Mesendoderm (in vitro differentiated cells): ENCODE results near the gene RBMX.

ENCODE experiments used
- DNase-seq: peaks from one replicate; pipeline ENCODE4 v3.0.0; 2013
- H2AK5ac ChIP-seq: 2 replicates; pipeline ENCODE4 v1.6.1; 2013; ENCODE audit warnings: low read length, inconsistent platforms
- H2BK120ac ChIP-seq: 2 replicates; pipeline ENCODE4 v1.6.1; 2013; ENCODE audit warnings: low read depth, mild to moderate bottlenecking, low read length, moderate library complexity, mixed read lengths
- H2BK15ac ChIP-seq: replicated peaks from 2 replicates; pipeline ENCODE4 v1.6.1; 2013; ENCODE audit warnings: low read depth, mild to moderate bottlenecking, moderate library complexity
- H2BK5ac ChIP-seq: 2 replicates; pipeline ENCODE4 v1.6.1; 2013; ENCODE audit warnings: low read length, inconsistent platforms
- H3K18ac ChIP-seq: 2 replicates; pipeline ENCODE4 v1.6.1; 2013; ENCODE audit warnings: mild to moderate bottlenecking, low read length, mixed read lengths
- H3K23ac ChIP-seq: one replicate; pipeline ENCODE4 v1.6.1; 2013; ENCODE audit warnings: low read length
- H3K27ac ChIP-seq: 2 replicates; pipeline ENCODE4 v1.5.1; 2013; ENCODE audit warnings: low read depth, mild to moderate bottlenecking, inconsistent platforms, low read length, moderate library complexity
- H3K27me3 ChIP-seq: 2 replicates; pipeline ENCODE4 v1.6.1; 2013; ENCODE audit warnings: low read length, control low read depth, mild to moderate bottlenecking, inconsistent platforms; ENCODE audit not compliant: insufficient read depth, poor library complexity
- H3K36me3 ChIP-seq: 2 replicates; pipeline ENCODE4 v1.6.1; 2013; ENCODE audit warnings: low read length, inconsistent platforms; ENCODE audit not compliant: control insufficient read depth, insufficient read depth
- H3K4ac ChIP-seq: one replicate; pipeline ENCODE4 v1.6.1; 2013; ENCODE audit warnings: low read depth, mild to moderate bottlenecking, low read length, moderate library complexity
- H3K4me1 ChIP-seq: 2 replicates; pipeline ENCODE4 v1.6.1; 2013; ENCODE audit warnings: low read depth, low read length, inconsistent platforms; ENCODE audit not compliant: control insufficient read depth
- H3K4me2 ChIP-seq: 2 replicates; pipeline ENCODE4 v1.6.1; 2013; ENCODE audit warnings: low read length
- H3K4me3 ChIP-seq: 2 replicates; pipeline ENCODE4 v1.5.1; 2013; ENCODE audit warnings: mild to moderate bottlenecking, low read length
- H3K56ac ChIP-seq: one replicate; pipeline ENCODE4 v1.6.1; 2013; ENCODE audit warnings: low read length
- H3K79me1 ChIP-seq: 2 replicates; pipeline ENCODE4 v1.6.1; 2013; ENCODE audit warnings: low read length, inconsistent platforms
- H3K79me2 ChIP-seq: 2 replicates; pipeline ENCODE4 v1.6.1; 2013; ENCODE audit warnings: mild to moderate bottlenecking, low read length; ENCODE audit not compliant: control insufficient read depth, insufficient read depth
- H3K9ac ChIP-seq: 2 replicates; pipeline ENCODE4 v1.6.1; 2013; ENCODE audit warnings: low read length, inconsistent platforms
- H4K5ac ChIP-seq: one replicate; pipeline ENCODE4 v1.6.1; 2013; ENCODE audit warnings: low read length
- H4K8ac ChIP-seq: one replicate; pipeline ENCODE4 v1.6.1; 2013; ENCODE audit warnings: low read depth, mild to moderate bottlenecking, control low read depth, low read length, moderate library complexity
- WGBS: extraction: QIAGEN DNeasy Blood & Tissue Kit; methylation state at CpG from one replicate; pipeline ENCODE4 v1.1.7; 2013; ENCODE audit warnings: low lambda C conversion rate, missing lambda C conversion rate; ENCODE audit not compliant: insufficient coverage; ENCODE audit errors: extremely low coverage; 5-methylcytosine and 5-hydroxymethylcytosine counted together

RBMX gene

DNA sequence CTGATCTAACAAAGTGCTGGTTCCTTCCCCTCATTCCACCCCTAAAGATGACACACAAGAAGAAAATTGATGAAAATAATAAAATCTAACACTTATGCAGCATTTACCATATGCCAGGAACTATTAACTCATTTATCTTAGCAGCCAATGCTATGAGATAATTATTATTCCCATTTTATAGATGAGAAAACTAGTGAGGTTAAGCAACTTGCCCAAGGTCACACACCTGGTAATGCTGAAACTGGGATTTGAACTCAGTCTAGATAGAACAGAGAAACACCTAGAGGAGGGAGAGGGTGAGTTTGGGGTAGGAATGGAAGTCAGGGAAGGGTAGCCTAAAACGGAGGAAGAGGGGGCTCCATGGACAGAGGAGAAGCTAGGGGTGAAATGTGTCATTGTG, 18.6 kb downstream of the RBMX start:
- no peak overlapping the region for H2BK120ac ChIP-seq
- no peak overlapping the region for H3K4me2 ChIP-seq
- no peak overlapping the region for H3K27ac ChIP-seq
- H3K56ac ChIP-seq: no peak overlapping the region
- H2AK5ac ChIP-seq: no peak overlapping the region
- no peak overlapping the region for H3K4ac ChIP-seq
- no peaks in the 10 kb centered on the region for H3K27me3 ChIP-seq
- H3K4me3 ChIP-seq: no peak overlapping the region
- H3K23ac ChIP-seq: no peak overlapping the region
- DNase-seq: no peak
- no peak overlapping the region for H3K18ac ChIP-seq
- WGBS: no CpG with 5 or more reads among the region's 1 CpG
- H3K4me1 ChIP-seq: no peaks in the 10 kb centered on the region
- H3K79me2 ChIP-seq: no peaks in the 10 kb centered on the region
- peaks cover 3% of the 10 kb centered on the region for H3K36me3 ChIP-seq
- no peak overlapping the region for H4K8ac ChIP-seq
- no peak overlapping the region for H2BK15ac ChIP-seq
- no peak overlapping the region for H4K5ac ChIP-seq
- no peak overlapping the region for H3K9ac ChIP-seq
- H3K79me1 ChIP-seq: no peaks in the 10 kb centered on the region
- no peak overlapping the region for H2BK5ac ChIP-seq

- Histone ChIP-seq H3K4me3 (no peak overlapping the region), H3K4ac (no peak overlapping the region)
- WGBS: no CpG with 5 or more reads among the region's 4 CpGs
Observed at GRCh38 chrX:136858007-136858756, 22.3 kb downstream of the RBMX start.

DNA sequence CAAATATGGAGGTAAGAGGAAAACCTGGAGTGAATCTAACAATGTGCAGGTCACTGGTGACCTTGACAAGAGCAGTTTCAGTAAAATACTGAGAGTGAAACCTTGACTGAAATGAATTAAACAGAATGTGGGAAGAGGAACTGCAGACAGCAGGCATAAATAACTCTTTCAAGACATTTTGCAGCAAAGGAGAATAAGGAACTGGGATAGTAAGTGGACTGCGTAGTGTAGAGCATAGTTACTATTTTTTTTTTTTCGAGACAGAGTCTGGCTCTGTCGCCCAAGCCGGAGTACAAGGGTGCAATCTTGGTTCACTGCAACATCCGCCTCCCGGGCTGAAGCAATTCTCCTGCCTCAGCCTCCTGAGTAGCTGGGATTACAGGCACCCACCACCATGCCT, 24.0 kb downstream of the RBMX start:
- no peaks in the 10 kb centered on the region for H3K79me1 ChIP-seq
- H3K4ac ChIP-seq: no peak overlapping the region
- H3K9ac ChIP-seq: no peak overlapping the region
- no peak overlapping the region for H3K18ac ChIP-seq
- H4K5ac ChIP-seq: no peak overlapping the region
- H2BK120ac ChIP-seq: no peak overlapping the region
- H3K56ac ChIP-seq: no peak overlapping the region
- no peak overlapping the region for H3K4me3 ChIP-seq
- H3K27me3 ChIP-seq: no peaks in the 10 kb centered on the region
- no peaks in the 10 kb centered on the region for H3K36me3 ChIP-seq
- no peaks in the 10 kb centered on the region for H3K79me2 ChIP-seq
- H4K8ac ChIP-seq: no peak overlapping the region
- no peak overlapping the region for H2BK5ac ChIP-seq
- H3K23ac ChIP-seq: no peak overlapping the region
- no peak overlapping the region for H3K27ac ChIP-seq
- H3K4me2 ChIP-seq: no peak overlapping the region
- WGBS: no CpG with 5 or more reads among the region's 6 CpGs
- no peak for DNase-seq
- H3K4me1 ChIP-seq: no peaks in the 10 kb centered on the region
- H2AK5ac ChIP-seq: no peak overlapping the region
- no peak overlapping the region for H2BK15ac ChIP-seq

More at GRCh38 chrX:136858007-136858756, 22.3 kb downstream of the RBMX start:
- no peak overlapping the region for H3K56ac ChIP-seq
- H3K79me2 ChIP-seq: no peaks in the 10 kb centered on the region
- no peak overlapping the region for H3K18ac ChIP-seq
- H4K8ac ChIP-seq: no peak overlapping the region
- no peak for DNase-seq
- no peak overlapping the region for H2BK5ac ChIP-seq
- H3K27me3 ChIP-seq: no peaks in the 10 kb centered on the region
- peaks cover 3% of the 10 kb centered on the region for H3K36me3 ChIP-seq
- H3K4me2 ChIP-seq: no peak overlapping the region
- no peak overlapping the region for H3K9ac ChIP-seq
- no peak overlapping the region for H2BK120ac ChIP-seq
- H3K23ac ChIP-seq: no peak overlapping the region
- no peak overlapping the region for H2BK15ac ChIP-seq
- no peak overlapping the region for H3K27ac ChIP-seq
- no peaks in the 10 kb centered on the region for H3K4me1 ChIP-seq
- no peak overlapping the region for H2AK5ac ChIP-seq
- H3K79me1 ChIP-seq: no peaks in the 10 kb centered on the region
- no peak overlapping the region for H4K5ac ChIP-seq

DNA sequence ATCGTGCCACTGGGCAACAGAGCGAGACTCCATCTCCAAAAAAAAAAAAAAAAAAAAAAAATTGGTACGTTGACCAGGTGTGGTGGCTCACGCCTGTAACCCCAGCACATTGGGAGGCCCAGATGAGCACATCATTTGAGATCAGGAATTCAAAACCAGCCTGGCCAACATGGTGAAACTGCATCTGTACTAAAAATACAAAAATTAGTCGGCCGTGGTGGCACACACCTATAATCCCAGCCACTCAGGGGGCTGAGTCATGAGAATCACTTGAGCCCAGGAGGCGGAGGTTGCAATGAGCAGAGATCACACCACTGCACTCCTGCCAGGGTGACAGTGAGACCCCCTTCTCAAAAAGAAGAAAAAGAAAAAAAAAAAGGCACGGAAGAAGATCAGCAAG, 24.5 kb downstream of the RBMX start:
- H3K9ac ChIP-seq: no peak overlapping the region
- H3K27ac ChIP-seq: no peak overlapping the region
- no peak overlapping the region for H3K18ac ChIP-seq
- H4K8ac ChIP-seq: no peak overlapping the region
- no peak overlapping the region for H3K4me2 ChIP-seq
- no peaks in the 10 kb centered on the region for H3K4me1 ChIP-seq
- no peak overlapping the region for H3K4ac ChIP-seq
- H2BK15ac ChIP-seq: no peak overlapping the region
- H2BK5ac ChIP-seq: no peak overlapping the region
- H4K5ac ChIP-seq: no peak overlapping the region
- H3K4me3 ChIP-seq: no peak overlapping the region
- no peak overlapping the region for H2AK5ac ChIP-seq
- no peak for DNase-seq
- no peaks in the 10 kb centered on the region for H3K79me1 ChIP-seq
- no CpG with 5 or more reads among the region's 8 CpGs for WGBS
- H3K79me2 ChIP-seq: no peaks in the 10 kb centered on the region
- H3K27me3 ChIP-seq: no peaks in the 10 kb centered on the region
- no peak overlapping the region for H2BK120ac ChIP-seq
- no peaks in the 10 kb centered on the region for H3K36me3 ChIP-seq
- H3K56ac ChIP-seq: no peak overlapping the region
- H3K23ac ChIP-seq: no peak overlapping the region

DNA sequence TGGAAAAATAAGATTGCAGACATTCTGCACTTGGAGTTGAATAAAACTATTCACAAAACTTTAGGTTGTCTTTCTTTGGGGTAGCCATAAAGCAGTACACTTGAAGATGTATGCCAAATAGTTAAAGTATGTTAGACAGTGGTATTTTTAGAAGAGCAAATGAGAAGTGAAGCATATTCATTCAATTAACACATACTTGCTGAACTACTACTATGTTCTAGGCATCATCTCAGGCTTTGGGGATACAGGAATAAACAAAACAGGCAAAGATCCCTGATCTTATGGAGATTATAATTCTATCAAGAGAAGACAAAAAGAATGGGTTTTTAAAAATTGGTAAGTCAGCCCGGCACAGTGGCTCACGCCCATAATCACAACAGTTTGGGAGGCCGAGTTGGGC, 29.0 kb downstream of the RBMX start:
- no peaks in the 10 kb centered on the region for H3K27me3 ChIP-seq

More for the DNA sequence above, 29.0 kb downstream of the RBMX start:
- Histone ChIP-seq H2BK5ac (no peak overlapping the region), H2BK15ac (no peak overlapping the region), H4K8ac (no peak overlapping the region), H3K27ac (no peak overlapping the region), H2AK5ac (no peak overlapping the region), H3K18ac (no peak overlapping the region), H3K36me3 (no peaks in the 10 kb centered on the region), H3K56ac (no peak overlapping the region), H3K4ac (no peak overlapping the region), H3K79me2 (no peaks in the 10 kb centered on the region), H2BK120ac (no peak overlapping the region), H4K5ac (no peak overlapping the region), H3K79me1 (no peaks in the 10 kb centered on the region), H3K23ac (no peak overlapping the region), H3K4me3 (no peak overlapping the region), H3K4me1 (no peaks in the 10 kb centered on the region), H3K4me2 (no peak overlapping the region), H3K9ac (no peak overlapping the region)
- no CpG with 5 or more reads among the region's 3 CpGs for WGBS
- no peak for DNase-seq
